SK-N-SH (cell line): ENCODE results near the gene SNX10.

Experiments used
- GATA2 ChIP-seq: sonication (generic); formaldehyde crosslinking; IDR thresholded peaks from 2 replicates; pipeline ENCODE4 v1.5.0; 2020; ENCODE audit warnings: mild to moderate bottlenecking, missing genetic modification reagents
- POLR2AphosphoS5 ChIP-seq: IDR thresholded peaks from 2 replicates; pipeline ENCODE4 v1.6.1; 2012; ENCODE audit warnings: low read depth, low read length
- SIN3A ChIP-seq: IDR thresholded peaks from 2 replicates; pipeline ENCODE4 v1.6.1; 2012; ENCODE audit warnings: low read depth, mild to moderate bottlenecking, low read length, moderate library complexity, borderline replicate concordance
- TAF1 ChIP-seq: IDR thresholded peaks from 2 replicates; pipeline ENCODE4 v1.6.1; 2012; ENCODE audit warnings: low read depth, mild to moderate bottlenecking, low read length, moderate library complexity, borderline replicate concordance
- TF ChIP-seq, protein P1 (sequence below): fragments of 150-350 bp; IDR thresholded peaks from 2 replicates; pipeline ENCODE4 v1.6.1; 2016; ENCODE audit warnings: mild to moderate bottlenecking, low read depth, low read length
- TF ChIP-seq, protein P2 (sequence below): fragments of 200-600 bp; sonication (generic); IDR thresholded peaks from 2 replicates; pipeline ENCODE4 v1.6.1; 2017; ENCODE audit warnings: antibody characterized with exemption, mild to moderate bottlenecking, moderate library complexity

- TF ChIP-seq, protein P1, sequence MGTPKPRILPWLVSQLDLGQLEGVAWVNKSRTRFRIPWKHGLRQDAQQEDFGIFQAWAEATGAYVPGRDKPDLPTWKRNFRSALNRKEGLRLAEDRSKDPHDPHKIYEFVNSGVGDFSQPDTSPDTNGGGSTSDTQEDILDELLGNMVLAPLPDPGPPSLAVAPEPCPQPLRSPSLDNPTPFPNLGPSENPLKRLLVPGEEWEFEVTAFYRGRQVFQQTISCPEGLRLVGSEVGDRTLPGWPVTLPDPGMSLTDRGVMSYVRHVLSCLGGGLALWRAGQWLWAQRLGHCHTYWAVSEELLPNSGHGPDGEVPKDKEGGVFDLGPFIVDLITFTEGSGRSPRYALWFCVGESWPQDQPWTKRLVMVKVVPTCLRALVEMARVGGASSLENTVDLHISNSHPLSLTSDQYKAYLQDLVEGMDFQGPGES = no peak
- TF ChIP-seq, protein P2, sequence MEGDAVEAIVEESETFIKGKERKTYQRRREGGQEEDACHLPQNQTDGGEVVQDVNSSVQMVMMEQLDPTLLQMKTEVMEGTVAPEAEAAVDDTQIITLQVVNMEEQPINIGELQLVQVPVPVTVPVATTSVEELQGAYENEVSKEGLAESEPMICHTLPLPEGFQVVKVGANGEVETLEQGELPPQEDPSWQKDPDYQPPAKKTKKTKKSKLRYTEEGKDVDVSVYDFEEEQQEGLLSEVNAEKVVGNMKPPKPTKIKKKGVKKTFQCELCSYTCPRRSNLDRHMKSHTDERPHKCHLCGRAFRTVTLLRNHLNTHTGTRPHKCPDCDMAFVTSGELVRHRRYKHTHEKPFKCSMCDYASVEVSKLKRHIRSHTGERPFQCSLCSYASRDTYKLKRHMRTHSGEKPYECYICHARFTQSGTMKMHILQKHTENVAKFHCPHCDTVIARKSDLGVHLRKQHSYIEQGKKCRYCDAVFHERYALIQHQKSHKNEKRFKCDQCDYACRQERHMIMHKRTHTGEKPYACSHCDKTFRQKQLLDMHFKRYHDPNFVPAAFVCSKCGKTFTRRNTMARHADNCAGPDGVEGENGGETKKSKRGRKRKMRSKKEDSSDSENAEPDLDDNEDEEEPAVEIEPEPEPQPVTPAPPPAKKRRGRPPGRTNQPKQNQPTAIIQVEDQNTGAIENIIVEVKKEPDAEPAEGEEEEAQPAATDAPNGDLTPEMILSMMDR = no peak
- TF ChIP-seq SIN3A (no peak), GATA2 (CRISPR knock-in tag) (no peak), POLR2AphosphoS5 (no peak), TAF1 (no peak)
Measured at GRCh38 chr7:26404189-26404996, 112.7 kb downstream of the SNX10 start.
